Tracheal epithelial cell (primary cell): Measurements from ENCODE around the gene SPAG16. TPM values are rescaled to one million over a fixed set of nuclear protein-coding genes. Genes with fewer than 3 reads are reported as not detected.

ENCODE experiments used
- total RNA-seq: library from RNA; depleted of rRNA; stranded (reverse); fragments of >200 nt; gene quantifications from 2 replicates; pipeline ENCODE4 v1.2.1, GENCODE V29; 2014

SPAG16 gene
- 20.0 and 23.0 TPM in 2 replicates for total RNA-seq

GRCh38 chr2:213284105-213285090, at the start of gene SPAG16:
TSS of gene SPAG16 (plus strand) at chr2:213284464.

GRCh38 chr2:214410918-214411554, 1126.8 kb downstream of the SPAG16 start, which contains the start of gene VWC2L:
TSS of gene VWC2L (plus strand) at chr2:214411054. CDS start at chr2:214414194, 3,140 bp downstream.

Other genes with a start within 250 kb of the SPAG16 start
- 7.0 TPM in 2 replicates for gene IKZF2, start 132.9 kb upstream of the SPAG16 start, total RNA-seq